Rectal smooth muscle tissue (tissue), 1 donor: ENCODE measurements around the gene SERPINB13.

Experiments used
- H3K27ac ChIP-seq: one replicate; pipeline ENCODE4 v1.7.0; 2013; ENCODE audit warnings: low read depth, low read length, inconsistent platforms
- H3K27me3 ChIP-seq: one replicate; pipeline ENCODE4 v1.7.0; 2013; ENCODE audit warnings: low read length; ENCODE audit not compliant: control insufficient read depth, insufficient read depth
- H3K36me3 ChIP-seq: one replicate; pipeline ENCODE4 v1.7.0; 2013; ENCODE audit warnings: low read length; ENCODE audit not compliant: control insufficient read depth, insufficient read depth
- H3K4me1 ChIP-seq: one replicate; pipeline ENCODE4 v1.7.0; 2013; ENCODE audit warnings: low read length; ENCODE audit not compliant: control insufficient read depth, insufficient read depth
- H3K4me3 ChIP-seq: one replicate; pipeline ENCODE4 v1.7.0; 2013; ENCODE audit warnings: low read length
- H3K9ac ChIP-seq: one replicate; pipeline ENCODE4 v1.7.0; 2013; ENCODE audit warnings: low read length

SERPINB13 gene

DNA sequence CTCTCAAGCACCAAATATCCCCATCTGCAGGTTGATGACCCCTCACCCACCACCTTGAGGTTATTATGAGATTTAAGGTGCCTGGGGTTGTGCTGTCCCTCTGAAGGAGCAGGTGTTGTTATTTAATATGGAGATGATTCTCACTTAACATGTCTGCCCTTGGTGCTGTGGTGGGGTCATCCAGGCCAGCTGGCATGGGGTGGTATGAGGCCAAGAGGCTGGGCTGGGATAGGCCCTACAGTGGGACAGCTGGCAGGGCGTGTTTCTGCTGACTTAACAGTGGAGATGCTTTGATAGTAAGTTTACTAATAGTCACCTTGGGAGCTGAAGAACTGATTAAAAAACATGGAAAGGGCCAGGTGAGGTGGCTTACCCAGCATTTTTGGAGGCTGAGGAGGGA lies 22.6 kb upstream of the SERPINB13 start:
- Histone ChIP-seq H3K27me3 (no peaks in the 10 kb centered on the region), H3K4me3 (no peak overlapping the region)

GRCh38 chr18:63567276-63567675 lies 19.9 kb upstream of the SERPINB13 start:
- H3K9ac ChIP-seq = no peak overlapping the region
- H3K4me1 ChIP-seq = peaks cover 5% of the 10 kb centered on the region
- no peaks in the 10 kb centered on the region for H3K36me3 ChIP-seq
- no peak overlapping the region for H3K27ac ChIP-seq
- H3K27me3 ChIP-seq = no peaks in the 10 kb centered on the region
- no peak overlapping the region for H3K4me3 ChIP-seq

More for the DNA sequence above, 22.6 kb upstream of the SERPINB13 start:
- no peak overlapping the region for H3K27ac ChIP-seq
- H3K36me3 ChIP-seq = no peaks in the 10 kb centered on the region
- H3K9ac ChIP-seq = no peak overlapping the region
- H3K4me1 ChIP-seq = peaks cover 5% of the 10 kb centered on the region

DNA sequence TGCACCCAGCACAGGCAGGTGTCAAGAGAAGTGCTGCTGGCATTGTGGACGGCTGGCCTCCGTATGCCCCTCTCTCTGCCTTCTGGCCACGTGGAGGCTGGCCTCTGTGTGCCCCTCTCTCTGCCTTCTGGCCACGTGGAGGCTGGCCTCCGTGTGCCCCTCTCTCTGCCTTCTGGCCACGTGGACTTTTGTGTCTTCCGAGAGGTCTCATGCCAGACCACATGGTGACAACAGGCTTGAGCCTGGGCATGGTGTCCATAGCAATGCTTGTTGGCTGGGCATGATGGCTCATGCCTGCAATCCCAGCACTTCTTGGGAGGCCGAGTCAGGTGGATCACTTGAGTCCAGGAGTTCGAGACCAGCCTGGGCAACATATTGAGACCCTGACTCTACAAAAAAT lies 19.3 kb upstream of the SERPINB13 start:
- no peak overlapping the region for H3K9ac ChIP-seq

GRCh38 chr18:63570721-63571120 lies 16.4 kb upstream of the SERPINB13 start:
- H3K9ac ChIP-seq = no peak overlapping the region
- peaks cover 5% of the 10 kb centered on the region for H3K4me1 ChIP-seq
- no peaks in the 10 kb centered on the region for H3K36me3 ChIP-seq
- no peak overlapping the region for H3K27ac ChIP-seq
- no peak overlapping the region for H3K4me3 ChIP-seq
- no peaks in the 10 kb centered on the region for H3K27me3 ChIP-seq

More for the DNA sequence above, 19.3 kb upstream of the SERPINB13 start:
- no peaks in the 10 kb centered on the region for H3K27me3 ChIP-seq
- H3K27ac ChIP-seq = no peak overlapping the region
- no peaks in the 10 kb centered on the region for H3K36me3 ChIP-seq
- H3K4me1 ChIP-seq = peaks cover 5% of the 10 kb centered on the region
- H3K4me3 ChIP-seq = no peak overlapping the region

DNA sequence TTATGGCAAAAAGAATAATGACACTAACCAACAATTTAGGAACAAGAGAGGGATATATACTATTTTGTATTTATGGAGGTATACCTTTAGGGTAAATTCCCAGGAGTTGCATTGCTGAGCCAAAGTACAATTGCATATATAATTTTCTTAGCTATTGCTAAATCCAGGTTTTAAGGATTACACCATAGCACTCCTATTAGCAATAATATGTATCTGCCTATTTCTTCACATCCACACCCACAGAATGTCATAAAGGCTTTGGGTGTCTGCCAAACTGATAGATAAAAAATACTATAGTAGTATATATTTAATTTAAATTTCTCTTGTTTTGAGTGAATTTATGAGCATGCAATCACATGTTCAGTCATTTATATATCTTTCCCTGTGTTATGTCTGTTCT lies 11.5 kb upstream of the SERPINB13 start:
- Histone ChIP-seq H3K9ac (no peak overlapping the region), H3K36me3 (no peaks in the 10 kb centered on the region), H3K27me3 (no peaks in the 10 kb centered on the region), H3K4me3 (no peak overlapping the region), H3K27ac (no peak overlapping the region), H3K4me1 (no peaks in the 10 kb centered on the region)

GRCh38 chr18:63578357-63578958 lies 8.7 kb upstream of the SERPINB13 start:
- no peaks in the 10 kb centered on the region for H3K36me3 ChIP-seq
- no peak overlapping the region for H3K4me3 ChIP-seq
- H3K9ac ChIP-seq = no peak overlapping the region
- H3K27ac ChIP-seq = no peak overlapping the region
- H3K27me3 ChIP-seq = no peaks in the 10 kb centered on the region
- no peaks in the 10 kb centered on the region for H3K4me1 ChIP-seq

- Histone ChIP-seq H3K4me1 (no peaks in the 10 kb centered on the region), H3K9ac (no peak overlapping the region), H3K4me3 (no peak overlapping the region), H3K27me3 (no peaks in the 10 kb centered on the region), H3K27ac (no peak overlapping the region), H3K36me3 (no peaks in the 10 kb centered on the region)
Measured at GRCh38 chr18:63579616-63580015, 7.5 kb upstream of the SERPINB13 start.

GRCh38 chr18:63585988-63586387 lies 1.2 kb upstream of the SERPINB13 start:
- Histone ChIP-seq H3K4me3 (no peak overlapping the region), H3K9ac (no peak overlapping the region), H3K27ac (no peak overlapping the region), H3K27me3 (no peaks in the 10 kb centered on the region), H3K36me3 (no peaks in the 10 kb centered on the region), H3K4me1 (no peaks in the 10 kb centered on the region)

DNA sequence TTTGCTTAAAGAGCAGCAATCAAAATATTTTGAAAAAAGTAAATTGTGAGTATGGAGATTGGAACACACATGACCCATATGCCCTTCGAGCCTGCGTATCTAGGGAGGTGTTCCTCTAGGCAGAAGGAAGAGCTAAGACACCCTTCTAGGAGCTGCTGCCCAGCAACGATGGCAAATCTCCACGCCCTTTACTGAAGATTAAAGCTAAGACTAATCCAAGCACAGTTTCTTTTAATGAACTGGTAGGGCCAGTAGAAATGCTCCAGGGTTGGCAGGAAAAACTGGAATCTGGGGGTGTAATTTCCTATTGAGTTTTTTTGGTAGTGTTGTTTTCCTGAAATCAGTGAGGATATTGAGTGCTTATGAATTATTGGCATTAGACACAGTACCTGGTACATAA lies 712 bp upstream of the SERPINB13 start:
- Histone ChIP-seq H3K27ac (no peak overlapping the region), H3K36me3 (no peaks in the 10 kb centered on the region), H3K4me1 (no peaks in the 10 kb centered on the region), H3K27me3 (no peaks in the 10 kb centered on the region), H3K9ac (no peak overlapping the region), H3K4me3 (no peak overlapping the region)

- Histone ChIP-seq H3K27me3 (no peaks in the 10 kb centered on the region), H3K9ac (no peak overlapping the region), H3K4me1 (no peaks in the 10 kb centered on the region), H3K36me3 (no peaks in the 10 kb centered on the region), H3K27ac (no peak overlapping the region), H3K4me3 (no peak overlapping the region)
Measured at GRCh38 chr18:63588909-63589308, 1.8 kb downstream of the SERPINB13 start.

DNA sequence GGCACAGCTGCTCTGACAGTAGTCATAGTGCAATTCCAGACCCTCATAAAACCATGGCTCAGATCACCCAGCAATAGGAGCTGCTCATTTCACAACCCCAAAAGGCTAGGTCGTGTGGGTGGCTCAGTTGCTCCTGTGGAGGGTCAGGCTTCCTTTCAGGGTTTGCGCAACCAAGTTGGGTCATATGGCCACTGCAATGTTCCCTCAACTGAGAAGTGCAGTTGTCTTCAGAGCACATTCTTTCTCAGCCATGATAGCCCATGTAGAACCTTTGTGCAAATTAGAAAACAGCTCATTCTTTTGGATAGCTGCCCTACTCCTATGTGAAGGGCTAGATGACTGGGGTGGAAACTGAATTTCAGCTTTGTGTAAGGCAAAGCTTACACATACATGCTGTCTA lies 3.2 kb downstream of the SERPINB13 start:
- H3K27me3 ChIP-seq = no peaks in the 10 kb centered on the region
- H3K27ac ChIP-seq = no peak overlapping the region
- H3K4me3 ChIP-seq = no peak overlapping the region
- H3K4me1 ChIP-seq = no peaks in the 10 kb centered on the region
- no peak overlapping the region for H3K9ac ChIP-seq
- H3K36me3 ChIP-seq = no peaks in the 10 kb centered on the region

DNA sequence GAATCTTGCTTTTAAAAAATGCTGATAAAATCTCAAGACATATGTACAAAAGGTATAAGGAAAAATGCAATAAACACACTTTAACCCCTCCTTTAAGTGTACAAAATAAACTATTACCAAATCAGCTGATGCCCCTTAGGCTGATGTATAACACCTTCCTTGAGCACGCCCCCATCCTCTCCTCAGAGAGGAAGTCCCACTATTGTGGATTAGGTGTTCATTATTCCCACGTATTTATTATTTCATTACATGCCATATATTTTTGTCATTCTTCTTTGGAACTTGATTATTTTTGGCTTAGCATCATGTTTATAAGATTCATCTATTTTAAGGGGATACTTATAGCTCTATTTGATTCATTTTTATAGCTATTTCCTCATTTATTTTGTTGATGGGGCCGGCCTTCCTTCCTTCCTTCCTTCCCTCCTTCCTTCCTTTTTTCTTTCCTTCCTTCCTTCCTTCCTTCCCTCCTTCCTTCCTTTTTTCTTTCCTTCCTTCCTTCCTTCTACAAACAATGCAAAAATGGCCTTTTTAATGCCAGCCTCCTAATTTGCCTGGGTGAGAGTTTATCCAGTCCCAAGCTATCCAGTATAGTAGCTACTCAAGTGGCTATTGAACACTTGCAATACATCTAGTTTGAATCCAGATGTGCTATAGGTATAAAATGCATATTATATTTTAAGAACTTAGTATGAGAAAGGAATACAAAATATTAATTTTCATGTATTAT lies 4.0 kb downstream of the SERPINB13 start:
- no peak overlapping the region for H3K27ac ChIP-seq

GRCh38 chr18:63591725-63592124 lies 4.6 kb downstream of the SERPINB13 start:
- Histone ChIP-seq H3K4me3 (no peak overlapping the region), H3K27ac (no peak overlapping the region), H3K27me3 (no peaks in the 10 kb centered on the region), H3K9ac (no peak overlapping the region), H3K4me1 (no peaks in the 10 kb centered on the region), H3K36me3 (no peaks in the 10 kb centered on the region)

More for the DNA sequence above, 4.0 kb downstream of the SERPINB13 start:
- Histone ChIP-seq H3K4me1 (no peaks in the 10 kb centered on the region), H3K36me3 (no peaks in the 10 kb centered on the region), H3K27me3 (no peaks in the 10 kb centered on the region), H3K4me3 (no peak overlapping the region), H3K9ac (no peak overlapping the region)
